Kasumi-1 (cell line): ENCODE data around the gene LUZP1.
"Not testable (repeated sequence)": the region's sequence is repeated elsewhere in the genome, so short reads cannot be mapped to it uniquely, and the experiment has no call there.

Experiments used
- DNase-seq, 2 experiments: peaks; one replicate each; lab custom pipeline; 2025; lab: John Stamatoyannopoulos, UW

LUZP1 gene

DNA sequence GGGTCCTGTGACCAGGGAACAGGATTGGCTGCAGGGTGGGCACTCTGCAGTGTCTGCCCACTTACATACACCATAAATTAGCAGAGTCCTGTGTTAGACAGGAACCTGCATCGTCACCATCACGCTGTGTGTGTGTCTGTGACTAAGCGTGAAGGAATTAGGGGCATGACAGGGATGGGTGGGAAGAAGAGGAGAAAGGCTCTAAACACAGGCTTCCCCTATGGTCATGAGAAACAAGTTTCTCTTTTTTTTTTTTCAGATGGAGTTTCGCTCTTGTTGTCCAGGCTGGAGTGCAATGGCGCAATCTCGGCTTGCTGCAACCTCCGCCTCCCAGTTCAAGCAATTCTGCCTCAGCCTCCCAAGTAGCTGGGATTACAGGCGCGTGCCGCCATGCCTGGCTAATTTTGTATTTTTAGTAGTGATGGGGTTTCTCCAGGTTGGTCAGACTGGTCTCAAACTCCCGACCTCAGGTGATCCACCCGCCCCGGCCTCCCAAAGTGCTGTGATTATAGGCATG, 20.3 kb upstream of the LUZP1 start:
- DNase-seq, result not testable (repeated sequence)

DNA sequence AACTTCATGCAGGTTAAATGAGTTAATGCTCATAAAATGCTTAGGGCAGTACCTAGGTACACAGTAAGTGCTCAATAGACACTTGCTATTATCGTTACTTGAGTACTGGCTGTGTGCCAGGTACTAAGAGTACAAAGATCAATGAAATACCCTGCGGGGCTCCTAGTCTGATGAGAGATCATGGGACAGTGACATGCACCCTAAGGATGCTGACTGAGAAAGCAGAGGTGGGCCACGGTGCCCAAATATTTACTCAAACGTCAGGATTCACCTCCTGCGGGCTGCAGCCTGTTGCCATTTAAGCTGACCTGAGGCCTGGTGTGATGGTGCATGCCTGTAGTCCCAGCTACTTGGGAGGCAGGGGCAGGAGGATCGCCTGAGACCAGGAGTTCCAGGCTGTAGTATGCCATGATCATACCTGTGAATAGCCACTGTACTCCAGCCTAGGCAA, 19.8 kb upstream of the LUZP1 start:
- DNase-seq, result no peak

DNA sequence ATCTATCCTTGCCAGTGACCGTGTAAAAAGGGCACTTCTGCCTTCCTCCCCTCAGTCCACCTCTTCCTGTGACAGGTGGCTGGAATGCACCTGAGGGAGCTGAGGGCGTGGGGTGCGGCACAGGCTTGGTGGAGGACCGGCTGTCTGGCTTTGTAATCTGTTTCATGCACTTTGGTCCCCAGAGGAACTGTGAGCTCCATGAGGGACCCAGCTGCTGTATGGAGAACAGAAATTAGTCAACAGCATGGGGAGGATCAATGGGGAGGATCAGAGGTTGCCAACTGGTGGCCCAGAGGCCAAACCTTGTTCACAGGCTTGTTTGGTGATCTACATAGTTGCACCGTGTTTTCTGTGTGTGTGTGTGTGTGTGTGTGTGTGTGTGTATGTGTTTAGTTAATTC, 19.0 kb upstream of the LUZP1 start:
- DNase-seq, result no peak

DNA sequence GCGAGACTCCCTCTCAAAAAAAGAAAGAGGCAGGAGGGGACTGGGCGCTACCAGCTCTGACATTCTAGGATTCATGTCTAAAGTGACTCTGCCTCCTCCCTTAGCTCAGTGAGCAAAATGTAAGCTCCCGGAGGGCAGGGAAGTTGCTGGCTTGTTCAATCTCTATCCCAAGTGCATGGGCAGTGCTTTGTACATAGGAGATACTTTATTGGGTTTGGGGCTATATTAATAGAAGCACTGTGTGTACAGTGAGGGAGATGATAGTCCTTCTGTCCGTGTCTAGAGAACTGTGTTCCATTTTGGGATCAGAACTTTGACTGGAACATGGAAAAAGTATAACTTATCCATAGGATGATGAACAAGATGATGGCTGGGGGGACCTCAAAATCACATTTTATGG, 16.7 kb upstream of the LUZP1 start:
- DNase-seq, result no peak

DNA sequence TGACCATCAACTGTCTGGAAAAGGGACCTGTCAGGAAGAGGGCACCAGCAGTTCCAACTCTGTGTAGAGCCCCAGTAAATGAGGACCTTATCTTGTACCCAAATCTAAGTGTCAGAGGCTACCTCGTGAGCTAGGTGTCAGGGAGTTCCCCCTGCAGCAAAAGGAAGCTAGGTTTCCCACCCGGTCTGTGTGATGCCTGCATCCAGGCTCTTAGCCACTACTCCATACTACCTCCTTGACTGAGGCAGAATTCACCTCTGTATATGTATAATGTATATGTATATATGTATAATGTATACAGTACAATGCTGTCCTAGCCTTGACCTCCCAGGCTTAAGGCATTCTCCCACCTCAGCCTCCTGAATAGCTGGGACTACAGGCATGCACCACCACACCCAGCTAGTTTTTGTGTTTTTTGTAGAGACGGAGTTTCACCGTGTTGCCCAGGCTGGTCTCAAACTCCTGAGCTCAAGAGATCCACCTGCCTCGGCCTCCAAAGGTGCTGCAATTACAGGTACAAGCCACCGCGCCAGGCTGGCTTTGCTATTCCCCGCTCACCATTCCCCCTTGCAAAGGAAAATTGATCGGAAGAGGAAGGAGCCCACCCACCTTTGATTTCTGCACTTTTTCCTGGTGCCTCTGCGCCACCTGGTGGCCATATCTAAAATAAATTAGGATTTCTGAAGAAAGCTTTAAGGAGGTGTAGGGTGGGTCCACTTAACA, 15.7 kb upstream of the LUZP1 start:
- DNase-seq, result peak in 1 of 2 experiments; percentile 63

DNA sequence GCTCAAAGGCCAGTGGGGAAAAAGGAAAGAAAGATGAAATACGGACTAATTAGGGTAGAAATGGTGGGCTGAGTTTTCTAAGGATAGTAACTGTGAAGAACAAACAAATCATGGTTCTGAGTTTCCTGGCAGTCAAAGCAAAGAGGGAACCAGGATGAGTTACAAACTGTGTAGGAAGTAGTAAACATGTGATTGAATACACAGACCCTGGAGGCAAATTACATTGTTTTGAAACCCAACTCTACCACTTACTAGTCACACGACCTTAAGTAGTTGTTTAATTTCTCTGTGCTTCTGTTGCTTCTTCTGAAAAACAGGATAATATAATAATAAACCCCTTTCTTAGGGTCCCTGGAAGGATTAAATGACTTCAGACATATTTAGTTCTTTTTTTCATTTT, 11.2 kb upstream of the LUZP1 start:
- no peak for DNase-seq

DNA sequence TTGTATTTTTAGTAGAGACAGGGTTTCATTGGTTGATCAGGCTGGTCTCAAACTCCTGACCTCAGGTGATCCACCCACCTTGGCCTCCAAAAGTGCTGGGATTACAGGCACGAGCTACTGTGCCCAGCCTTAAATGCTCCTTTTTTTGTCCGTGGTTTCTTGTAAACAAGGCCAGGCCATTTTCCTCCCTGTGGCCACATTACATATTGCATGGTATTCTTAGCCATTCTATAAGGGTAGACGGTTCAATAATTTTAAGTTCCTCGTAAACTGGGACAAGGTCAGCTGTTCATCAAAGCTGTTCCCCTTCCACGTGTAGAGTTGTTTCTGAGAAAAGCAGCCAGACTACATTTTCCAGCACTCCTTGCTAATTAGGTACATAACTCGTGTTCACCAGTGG, 10.3 kb upstream of the LUZP1 start:
- peak; percentile 21 to 38 for DNase-seq

DNA sequence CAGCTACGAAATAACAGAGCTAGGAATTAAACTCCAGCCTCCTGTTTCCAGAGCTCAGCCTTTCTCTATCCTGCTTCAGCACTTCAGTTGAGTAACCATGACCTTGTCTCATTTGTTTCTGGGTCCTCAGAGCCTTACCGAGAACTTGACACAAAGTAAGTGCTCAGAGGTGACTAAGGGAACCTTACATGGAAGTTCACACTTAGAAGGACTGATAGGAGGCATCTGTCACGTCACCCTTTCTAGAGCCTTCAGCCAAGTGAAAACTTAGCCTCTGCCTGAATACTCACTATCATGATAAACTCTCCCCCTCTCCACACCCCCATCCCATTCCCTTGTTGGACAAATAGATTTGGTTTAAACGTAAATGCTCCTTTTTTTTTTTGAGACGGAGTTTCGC, 9.8 kb upstream of the LUZP1 start:
- no peak for DNase-seq

DNA sequence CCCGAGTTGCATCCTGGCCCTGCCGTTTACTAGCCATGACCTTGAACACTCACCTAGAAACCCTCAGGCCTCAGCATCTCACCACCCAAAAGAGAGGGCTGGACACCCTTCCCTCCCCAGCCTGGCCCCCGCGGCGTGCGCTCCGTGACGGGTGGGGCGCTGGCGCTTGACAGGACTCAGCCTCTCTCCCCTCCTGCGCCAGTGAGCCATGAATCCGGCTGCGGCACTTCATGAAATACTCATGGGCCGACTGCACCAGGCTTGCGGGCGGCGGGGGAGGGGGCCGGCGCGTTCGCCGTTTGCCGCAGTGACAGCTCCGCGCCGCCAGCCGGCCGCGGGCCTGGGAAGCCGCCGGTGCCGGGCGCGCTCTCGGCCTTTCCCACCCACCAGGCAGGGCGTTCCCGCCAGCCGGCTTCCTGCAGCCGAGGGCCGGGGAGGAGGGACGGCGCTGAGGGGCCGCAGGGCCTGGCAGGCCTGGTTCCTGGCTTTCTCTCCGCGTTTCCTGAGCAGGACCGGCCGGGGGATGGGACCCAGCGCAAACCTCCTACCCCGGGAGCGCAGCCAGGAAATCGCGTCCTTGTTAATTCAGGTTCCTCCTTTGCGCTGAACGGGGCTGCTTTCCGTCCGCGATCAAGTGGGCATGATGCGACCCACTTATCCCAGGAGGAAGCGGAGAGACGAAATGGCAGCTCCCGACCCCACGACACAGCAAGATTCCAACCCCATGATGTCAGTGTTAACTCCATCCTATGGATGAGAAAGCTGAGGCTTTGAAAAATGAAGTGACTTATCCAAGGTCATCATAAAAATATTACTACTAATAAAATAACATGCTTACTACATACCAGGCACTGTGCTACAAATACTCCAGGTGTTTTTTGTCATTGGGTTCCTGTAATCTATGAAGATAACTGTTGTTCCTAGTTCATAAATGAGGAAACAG, 9.1 kb upstream of the LUZP1 start:
- DNase-seq, result peak; percentile 68 to 69

DNA sequence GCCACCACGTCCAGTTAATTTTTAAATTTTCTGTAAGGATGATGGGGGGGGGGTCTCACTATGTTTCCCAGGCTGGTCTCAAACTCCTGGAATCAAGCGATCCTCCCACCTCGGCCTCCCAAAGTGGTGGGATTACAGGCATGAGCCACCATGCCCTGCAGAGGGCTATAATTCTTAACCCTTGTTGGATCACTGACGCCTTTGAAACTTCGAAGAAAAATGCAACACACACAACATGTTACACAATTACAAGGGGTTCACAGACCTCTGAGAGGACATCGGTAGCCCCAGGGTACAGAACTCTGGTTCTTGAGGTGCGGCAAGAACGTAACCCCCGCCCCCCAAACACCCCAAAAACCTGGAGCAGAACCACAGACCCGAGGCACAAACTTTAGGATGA, 8.4 kb upstream of the LUZP1 start:
- no peak for DNase-seq

DNA sequence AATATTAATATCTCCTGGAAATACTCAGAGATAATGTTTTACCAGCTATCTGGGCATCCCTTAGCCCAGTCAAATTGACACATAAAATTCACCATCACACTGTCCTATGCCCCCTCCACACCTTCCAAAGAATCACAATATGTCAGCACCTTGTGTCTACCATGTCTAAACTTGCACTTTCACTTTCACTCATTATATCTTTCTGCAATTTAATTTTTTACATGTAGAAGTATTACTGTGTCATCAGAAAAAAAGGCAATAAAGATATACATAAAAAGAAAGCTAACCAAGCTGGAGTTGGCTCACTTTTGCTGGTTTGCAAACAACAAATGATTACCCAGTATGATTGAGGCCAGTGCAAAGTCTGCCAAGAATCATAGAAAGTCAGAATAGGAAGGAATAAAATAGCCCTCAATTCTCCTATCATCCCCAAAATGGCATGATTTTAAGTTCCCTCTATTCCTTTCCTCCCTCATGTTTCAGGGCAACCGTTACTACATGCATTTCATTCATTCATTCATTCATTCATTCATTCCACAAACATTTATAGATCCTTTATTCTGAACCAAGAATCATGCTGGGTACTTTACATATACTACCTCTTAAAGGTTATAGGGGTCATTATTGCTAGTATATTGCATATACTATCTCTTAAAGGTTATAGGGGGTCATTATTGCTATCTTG, 5.9 kb upstream of the LUZP1 start:
- no peak for DNase-seq

DNA sequence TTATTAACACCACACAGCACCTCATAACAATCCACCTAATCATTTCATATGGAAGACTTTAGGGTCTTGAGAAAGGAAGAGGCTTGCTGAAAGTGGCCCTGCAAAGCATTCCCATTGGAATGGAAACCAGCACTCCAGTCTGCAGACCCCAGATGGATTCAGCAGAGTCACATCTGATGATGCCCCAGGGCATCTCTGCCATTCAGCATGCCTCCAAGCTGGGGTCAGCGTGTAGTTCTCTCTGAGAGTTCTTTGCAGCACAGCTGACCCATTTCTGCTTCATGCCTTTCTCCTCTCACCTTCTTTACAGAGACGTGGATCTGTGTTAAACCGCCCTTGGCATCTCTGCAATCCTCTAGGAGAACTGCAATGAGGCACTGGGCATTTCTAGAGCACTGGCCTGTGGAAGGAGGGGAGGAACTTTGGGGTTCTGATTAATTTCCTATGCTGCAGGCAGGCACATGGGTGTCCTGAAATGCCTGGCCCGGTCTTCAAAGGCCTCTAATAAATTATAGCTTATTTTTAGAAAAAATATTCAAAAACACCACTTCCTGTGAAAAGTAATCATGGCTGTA, 2.6 kb upstream of the LUZP1 start:
- DNase-seq, result no peak

DNA sequence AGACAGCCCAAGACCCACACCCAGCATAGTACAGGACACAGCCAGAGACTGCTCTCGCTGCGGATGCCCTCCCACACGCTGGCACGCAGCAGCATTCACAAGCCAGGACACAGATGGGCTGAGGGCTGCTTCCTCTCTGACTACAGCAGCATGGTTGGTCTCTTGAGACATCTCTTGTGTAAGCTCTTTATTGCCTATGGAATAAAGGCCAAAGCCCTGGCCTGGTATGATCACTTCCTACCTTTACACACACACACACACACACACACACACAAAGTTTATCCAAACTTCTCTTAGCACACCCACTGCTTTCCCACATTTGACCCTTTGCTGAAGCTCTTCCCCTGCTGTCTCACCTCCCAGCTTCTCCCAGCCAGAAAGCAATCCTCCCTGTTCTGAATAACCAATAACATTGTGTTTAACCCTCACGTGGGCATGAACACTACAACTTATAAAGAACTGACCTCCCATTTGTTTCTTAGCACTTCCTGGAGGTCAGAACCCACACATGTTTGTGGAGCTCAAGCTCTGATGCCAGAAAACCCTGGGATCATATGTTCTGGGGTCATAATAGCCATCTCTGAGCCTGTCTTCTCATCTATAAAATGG, 1.2 kb upstream of the LUZP1 start:
- DNase-seq, result peak; percentile 95

DNA sequence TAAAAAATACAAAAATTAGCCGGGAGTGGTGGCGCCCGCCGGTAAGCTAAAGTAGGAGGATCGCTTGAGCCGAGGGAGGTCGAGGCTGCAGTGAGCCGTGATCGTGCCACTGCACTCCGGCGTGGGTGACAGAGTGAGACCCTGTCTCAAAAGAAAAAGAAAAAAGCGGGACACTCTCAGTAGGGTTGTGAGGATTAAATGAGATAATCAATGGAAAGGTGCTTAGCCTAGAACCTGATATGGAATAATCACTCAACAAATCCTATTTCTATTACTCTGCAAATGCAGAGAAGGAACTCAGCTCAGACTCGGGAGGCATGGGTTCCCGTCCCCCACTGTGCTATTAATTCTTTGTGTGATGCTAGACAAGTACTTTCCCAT, 529 bp upstream of the LUZP1 start:
- no peak for DNase-seq

DNA sequence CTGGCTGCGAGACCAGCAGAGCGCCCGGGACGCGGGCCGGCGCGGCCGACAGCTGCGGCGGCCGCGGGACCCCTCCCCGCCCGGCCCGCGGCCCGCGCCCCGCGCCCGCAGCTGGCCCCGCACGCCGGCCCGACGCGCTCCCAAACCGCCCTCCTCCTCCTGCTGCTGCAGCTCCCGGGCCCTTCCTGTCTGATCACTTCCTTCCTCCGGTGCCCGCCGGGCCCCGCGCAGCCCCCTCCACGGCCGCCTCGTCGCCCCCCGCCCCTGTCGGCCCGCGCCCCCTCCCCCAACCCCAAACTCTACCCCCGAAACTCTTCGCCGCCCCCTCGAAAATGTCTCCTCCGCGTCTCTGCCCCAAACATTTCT, 594 bp downstream of the LUZP1 start:
- peak; percentile 46 to 50 for DNase-seq

DNA sequence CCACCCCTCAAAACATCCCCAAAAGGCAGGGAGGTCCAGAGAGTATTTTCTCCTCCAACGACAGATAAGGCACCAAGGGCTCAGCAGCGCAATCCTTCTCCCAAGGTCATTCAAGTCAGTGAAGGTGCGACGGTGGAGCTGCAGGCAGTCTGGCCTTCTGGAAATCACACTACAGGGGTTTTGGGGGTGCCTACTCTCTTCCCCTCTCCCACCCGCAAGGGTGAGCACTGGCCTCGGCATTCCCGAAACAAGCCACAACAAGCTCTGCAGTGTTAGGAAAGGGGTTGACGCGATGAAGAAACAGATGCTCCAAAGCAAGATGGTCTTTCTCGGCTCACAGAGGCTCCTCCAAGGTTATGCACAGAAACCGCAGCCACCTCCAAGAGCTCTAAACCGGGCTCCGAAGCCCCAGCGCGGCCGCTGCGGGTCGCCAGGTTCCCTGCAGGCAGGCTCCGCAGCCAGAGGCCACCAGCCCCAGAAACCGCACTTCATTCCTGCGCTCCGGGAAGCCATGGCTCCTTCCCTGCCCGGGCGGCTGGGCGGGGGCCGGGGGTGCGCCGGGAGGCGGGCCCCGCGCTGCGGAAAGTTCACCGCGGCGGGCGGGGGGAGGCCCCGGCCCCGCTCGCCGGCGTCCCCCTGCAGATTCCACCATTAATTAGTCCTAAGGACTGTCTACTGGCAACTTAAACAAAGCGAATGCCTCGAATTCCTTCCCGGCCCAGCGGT, 1.1 kb downstream of the LUZP1 start:
- DNase-seq, result peak in 1 of 2 experiments; percentile 48

DNA sequence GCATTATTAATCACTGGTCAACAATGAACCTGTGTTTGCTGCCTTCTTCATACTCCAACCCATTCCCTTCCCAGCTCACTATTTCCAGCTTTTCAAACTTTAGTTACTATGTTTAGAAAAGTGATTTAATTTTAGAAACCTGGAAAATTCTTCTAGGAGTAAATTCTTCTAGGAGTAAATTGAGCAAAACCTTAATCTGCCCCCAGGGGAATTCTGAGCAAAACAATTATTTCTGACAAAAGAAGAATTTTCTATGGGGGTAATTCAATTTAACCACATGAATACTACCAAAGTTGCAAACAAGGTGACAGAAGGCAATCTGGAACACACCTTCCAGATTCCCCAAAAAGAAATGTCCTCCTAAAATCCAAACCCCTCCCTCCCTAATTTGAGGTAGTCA, 1.8 kb downstream of the LUZP1 start:
- DNase-seq, result no peak

DNA sequence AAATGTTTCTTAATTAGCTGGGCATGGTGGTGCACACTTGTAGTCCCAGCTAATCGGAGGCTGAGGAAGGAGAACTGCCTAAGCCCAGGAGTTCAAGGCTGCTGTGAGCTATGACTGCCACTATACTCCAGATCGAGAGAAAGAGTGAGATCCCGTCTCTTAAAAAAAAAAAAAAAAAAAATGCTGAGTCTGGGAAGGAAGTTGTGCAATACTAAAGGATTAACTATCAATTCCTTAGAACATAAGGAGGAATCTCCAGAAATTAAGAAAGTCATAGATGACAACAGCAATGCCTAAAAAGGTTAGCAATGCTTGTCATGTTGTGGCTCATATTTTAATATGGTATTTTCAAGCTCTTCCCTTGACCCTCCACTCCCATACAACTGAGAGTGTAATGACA, 5.3 kb downstream of the LUZP1 start:
- DNase-seq, result no peak

DNA sequence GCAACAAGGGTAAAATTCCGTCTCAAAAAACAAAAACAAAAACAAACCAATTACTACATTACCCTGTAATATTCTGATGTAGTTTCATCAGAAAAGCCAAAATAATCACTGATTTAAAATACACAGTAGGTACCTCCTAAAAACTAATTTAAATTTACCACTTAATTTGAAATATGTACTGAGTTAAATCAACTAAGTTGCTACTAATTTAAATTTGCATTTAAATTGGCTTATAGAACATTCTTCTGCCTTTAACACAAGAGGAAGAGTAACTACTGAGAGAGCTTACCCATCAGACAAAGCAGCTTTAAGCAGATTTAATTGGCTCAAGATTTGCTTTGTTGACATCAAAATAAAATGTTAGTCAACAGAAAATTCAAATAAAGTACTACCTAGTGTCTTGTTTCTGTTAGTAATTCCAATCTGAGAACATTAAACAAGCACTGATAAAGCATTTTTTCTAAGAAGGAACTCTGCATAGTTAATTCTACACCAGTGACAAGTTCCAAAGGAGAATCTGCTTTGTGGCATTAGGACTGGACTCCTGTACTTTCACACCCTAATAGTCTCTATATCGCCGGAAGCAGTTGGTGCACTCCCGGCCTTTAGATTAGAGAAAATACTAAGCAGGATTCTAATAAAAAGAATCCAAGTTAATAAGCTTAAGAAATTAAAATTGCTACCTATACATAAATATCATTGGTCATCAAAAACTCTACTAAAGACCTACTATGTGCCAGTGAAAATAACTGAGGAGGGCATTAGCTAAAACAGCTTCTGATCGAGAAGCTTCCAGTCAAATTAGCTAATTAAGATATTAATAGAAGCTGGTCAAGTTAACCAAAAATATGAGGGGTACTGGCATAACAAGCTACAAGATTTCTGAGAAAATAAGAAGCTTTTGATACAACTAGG, 8.4 kb downstream of the LUZP1 start:
- no peak for DNase-seq

DNA sequence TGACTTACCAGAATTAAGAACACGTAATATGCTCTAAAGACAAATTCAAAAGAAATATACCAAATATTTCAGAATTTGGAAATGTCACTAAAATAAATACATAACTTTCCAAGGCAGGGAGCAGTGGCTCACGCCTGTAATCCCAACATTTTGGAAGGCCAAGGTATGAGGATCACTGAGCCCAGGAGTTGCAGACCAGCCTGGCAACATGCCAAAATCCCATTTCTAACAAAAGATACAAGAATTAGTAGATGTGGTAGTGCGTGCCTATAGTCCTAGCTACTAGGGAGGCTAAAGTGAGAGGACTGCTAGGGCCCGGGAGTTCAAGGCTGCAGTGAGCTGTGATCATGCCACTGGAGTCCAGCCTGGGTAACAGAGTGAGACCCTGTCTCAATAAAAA, 11.7 kb downstream of the LUZP1 start:
- no peak for DNase-seq
